ENCODE results near the gene ADORA2A.
A peak's percentile ranks its signal among the peaks of the same experiment; 100 is the strongest.

ADORA2A gene

DNA sequence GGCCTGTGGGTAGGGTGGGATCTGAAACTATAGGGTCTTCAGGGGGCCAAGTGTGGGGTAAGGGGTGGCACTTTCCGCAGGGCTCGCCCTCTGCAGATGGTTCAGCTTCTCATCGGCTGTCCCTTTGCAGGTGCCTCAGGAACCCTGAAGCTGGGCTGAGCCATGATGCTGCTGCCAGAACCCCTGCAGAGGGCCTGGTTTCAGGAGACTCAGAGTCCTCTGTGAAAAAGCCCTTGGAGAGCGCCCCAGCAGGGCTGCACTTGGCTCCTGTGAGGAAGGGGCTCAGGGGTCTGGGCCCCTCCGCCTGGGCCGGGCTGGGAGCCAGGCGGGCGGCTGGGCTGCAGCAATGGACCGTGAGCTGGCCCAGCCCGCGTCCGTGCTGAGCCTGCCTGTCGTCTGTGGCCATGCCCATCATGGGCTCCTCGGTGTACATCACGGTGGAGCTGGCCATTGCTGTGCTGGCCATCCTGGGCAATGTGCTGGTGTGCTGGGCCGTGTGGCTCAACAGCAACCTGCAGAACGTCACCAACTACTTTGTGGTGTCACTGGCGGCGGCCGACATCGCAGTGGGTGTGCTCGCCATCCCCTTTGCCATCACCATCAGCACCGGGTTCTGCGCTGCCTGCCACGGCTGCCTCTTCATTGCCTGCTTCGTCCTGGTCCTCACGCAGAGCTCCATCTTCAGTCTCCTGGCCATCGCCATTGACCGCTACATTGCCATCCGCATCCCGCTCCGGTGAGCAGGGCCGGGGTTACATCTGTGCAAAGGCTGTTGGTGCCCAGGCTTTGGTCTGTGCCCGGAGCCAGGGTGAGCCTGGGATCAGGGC is 5.8 kb downstream of the ADORA2A start:
- DNase-seq (ENCODE audit: low read depth in 2 of 2): no peak

DNA sequence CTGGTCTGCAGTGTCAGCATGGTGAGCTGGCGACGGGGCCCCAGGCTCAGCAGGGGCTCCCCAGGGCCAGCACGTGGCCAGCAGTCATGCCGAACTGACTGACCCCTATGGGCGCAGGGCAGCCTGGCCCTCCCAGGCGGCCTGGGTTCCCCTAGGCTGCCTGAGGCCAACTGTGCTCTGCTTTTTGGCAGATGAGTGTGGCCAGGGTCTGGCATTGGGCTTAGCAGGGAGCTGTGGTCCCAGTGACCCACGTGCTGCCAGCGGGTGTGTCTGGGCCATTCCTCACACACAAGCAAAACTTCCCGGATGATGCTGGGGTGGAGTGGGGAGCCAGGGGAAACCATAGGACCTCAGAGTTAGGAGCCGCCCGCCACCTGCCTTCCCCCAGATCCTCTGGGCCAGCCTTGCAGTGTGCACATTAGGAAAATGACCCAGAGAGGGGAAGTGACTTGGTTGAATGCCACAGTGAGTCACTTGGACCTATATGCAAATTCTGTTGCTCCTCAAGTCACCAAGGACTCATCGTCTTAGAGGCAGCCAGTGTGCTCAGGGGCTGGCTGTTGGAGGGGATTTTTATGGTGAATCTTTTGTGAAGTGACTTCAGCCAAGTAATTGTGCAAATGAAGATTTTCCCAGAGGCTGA is 6.5 kb downstream of the ADORA2A start:
- no peak for DNase-seq (ENCODE audit: low read depth in 2 of 2)

DNA sequence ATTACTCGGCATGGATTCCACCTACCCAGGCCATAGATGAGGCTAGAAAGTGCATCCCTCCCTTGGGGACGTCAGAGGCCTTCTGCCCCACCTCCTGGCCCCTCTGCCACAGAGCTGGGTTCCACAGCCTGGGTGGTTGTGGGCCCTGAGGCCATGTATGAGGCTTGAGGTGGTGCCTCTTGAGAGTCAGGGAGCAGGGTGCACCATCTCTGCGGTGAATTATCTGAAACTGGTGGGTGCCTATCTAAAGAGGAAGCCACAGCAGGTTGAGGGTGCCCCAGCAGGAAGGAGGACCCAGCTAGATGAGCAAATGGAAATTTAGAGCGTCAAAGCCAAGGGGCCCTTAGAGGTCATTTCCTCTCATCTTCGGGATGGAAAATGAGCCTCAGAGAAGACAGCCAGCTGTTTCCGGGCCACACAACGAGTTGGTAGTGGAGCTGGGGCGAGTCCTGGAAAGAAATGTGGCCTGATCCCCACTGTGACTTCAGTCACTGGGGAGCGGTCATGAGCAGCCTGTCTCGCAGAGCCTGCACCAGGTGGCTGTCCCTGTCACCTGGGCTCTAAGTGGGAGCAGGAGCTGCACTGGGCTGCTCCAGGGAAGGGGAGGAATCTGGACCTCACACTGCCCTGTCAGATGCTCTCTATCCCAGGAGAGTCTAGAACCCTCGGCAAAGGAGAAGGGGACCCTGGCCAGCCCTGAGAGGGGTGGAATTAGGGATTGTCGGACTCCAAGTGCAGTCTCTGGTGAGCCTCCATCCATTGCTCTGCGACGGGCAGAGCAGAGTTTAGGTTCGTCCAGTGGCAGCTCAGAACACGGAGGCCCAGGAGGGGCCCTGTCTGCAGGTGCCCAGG is 7.3 kb downstream of the ADORA2A start:
- peak; percentile 51 to 54 for DNase-seq (ENCODE audit: low read depth in 2 of 2)

DNA sequence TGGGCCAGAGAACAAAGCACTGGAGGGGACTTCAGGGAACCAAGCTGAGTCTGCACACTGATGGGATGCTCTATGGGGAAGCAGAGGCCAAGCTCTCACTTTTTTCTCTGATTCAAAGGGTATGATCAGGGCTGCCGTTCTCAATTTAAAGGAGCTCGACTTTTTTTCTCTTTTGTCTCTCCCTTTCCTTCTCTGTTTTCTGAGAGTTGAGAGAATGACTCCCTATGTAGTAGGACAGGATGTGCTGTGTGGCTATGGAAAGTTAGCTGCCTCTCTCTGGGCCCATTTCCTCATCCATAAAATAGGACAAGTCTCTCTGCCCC is 7.9 kb downstream of the ADORA2A start:
- DNase-seq (ENCODE audit: low read depth in 2 of 2): no peak

DNA sequence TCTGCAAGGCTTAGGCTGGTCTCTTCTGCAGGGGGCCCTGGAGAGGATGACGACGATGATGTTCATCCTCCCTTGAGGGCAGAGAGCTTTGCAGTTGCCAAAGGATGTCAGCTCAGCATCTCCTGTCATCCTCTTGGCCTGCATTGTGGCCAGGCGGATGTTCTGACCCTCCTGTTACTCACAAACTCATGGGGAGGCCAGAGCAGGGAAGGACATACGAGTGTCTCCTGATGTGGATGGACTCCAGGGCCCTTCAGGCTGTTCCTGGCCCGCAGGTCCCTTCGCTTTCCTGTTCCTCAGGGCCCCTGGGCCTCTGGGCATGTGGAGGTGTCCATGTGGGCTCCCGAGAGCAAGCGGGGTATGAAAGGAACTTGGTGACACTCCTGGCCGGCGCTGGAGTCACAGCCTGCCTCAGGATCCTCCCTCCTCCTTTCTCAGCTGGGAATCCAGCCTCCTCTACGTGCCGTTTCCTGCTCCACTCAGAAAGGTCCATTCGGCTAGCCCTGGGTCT is 8.5 kb downstream of the ADORA2A start:
- DNase-seq (ENCODE audit: low read depth in 2 of 2): no peak

DNA sequence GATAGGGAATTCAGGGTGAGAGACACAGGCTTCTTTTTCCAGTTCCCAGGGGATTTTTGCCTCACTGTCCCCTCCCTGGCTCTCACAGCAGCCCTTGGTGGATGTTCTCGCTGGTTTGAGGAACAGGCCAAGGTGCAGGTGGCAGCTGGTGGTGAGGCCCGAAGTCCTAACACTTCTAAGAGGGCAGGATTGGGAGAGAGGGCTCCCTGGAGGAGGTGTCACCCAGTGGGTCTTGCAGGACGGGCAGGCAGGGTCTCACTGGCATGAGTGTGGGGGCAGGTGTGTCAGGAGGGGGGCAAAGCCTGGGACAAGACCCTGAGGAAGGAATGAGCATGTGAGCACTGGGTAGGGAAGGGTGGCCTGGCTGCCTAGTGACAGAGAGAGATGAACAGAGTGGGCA is 9.2 kb downstream of the ADORA2A start:
- DNase-seq (ENCODE audit: low read depth in 2 of 2): no peak

DNA sequence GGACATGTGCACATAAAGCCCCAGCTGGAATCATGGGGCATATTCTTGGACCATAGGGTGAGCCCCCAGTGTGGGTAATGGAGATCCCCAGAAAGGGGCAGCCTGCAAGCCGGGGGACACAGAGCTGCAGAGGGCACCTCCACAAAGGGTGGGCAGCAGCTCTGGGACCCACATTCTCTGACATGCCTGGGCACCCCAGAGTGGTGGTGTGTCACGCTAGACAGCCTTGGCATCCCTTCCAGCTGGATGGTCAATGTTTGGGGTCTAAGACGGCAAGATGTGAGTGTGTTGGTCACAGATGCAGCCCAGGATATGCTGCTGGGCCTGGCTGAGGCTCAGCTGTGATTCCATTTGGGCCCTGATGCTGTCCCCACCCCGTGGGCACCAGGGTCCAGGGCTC is 9.7 kb downstream of the ADORA2A start:
- no peak for DNase-seq (ENCODE audit: low read depth in 2 of 2)

DNA sequence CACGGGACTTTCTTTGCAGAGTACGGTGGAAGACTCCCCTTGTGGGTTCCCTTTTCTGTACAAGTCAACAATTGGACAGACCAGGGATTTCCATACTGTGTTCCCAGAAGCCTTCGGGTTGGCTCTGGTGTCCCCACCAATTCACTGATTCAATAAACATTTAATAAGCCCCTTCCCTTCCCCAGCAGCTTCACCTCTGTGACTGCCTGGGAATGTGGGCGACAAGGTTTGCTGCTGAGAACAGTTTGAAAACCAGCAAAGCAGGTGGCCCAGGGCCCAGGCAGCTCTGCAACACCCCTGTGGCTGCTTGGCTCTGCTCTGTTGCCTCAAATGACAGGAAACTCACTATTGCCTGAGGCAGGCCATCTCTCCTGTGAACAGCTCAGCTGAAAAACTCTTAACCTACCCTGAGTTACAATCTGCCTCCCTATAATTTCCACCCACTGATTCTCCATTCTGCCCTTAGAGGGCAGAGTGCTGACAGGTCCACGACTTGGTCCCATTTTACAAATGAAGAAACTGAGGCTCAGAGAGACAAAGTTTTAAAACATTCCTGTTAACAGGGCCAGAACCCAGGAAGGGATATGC is 10.4 kb downstream of the ADORA2A start:
- DNase-seq (ENCODE audit: low read depth in 2 of 2): no peak

DNA sequence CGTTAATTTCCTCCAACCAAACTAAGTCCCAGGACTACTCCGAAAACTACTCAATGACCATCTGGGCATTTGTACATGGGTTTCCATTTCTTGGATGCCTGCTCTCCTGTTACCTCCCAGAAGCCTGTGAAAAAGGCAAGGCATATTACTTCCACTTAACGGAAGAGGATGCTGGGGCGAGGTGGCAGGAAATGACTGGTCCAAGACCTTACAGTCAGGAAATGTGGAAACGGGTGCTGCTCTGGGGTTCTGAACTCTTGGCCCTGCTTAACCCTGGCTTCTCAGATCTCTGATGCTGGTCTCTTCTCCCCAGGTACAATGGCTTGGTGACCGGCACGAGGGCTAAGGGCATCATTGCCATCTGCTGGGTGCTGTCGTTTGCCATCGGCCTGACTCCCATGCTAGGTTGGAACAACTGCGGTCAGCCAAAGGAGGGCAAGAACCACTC is 12.9 kb downstream of the ADORA2A start:
- DNase-seq (ENCODE audit: low read depth in 2 of 2): no peak

DNA sequence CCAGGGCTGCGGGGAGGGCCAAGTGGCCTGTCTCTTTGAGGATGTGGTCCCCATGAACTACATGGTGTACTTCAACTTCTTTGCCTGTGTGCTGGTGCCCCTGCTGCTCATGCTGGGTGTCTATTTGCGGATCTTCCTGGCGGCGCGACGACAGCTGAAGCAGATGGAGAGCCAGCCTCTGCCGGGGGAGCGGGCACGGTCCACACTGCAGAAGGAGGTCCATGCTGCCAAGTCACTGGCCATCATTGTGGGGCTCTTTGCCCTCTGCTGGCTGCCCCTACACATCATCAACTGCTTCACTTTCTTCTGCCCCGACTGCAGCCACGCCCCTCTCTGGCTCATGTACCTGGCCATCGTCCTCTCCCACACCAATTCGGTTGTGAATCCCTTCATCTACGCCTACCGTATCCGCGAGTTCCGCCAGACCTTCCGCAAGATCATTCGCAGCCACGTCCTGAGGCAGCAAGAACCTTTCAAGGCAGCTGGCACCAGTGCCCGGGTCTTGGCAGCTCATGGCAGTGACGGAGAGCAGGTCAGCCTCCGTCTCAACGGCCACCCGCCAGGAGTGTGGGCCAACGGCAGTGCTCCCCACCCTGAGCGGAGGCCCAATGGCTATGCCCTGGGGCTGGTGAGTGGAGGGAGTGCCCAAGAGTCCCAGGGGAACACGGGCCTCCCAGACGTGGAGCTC is 13.5 kb downstream of the ADORA2A start:
- no peak for DNase-seq (ENCODE audit: low read depth in 2 of 2)

DNA sequence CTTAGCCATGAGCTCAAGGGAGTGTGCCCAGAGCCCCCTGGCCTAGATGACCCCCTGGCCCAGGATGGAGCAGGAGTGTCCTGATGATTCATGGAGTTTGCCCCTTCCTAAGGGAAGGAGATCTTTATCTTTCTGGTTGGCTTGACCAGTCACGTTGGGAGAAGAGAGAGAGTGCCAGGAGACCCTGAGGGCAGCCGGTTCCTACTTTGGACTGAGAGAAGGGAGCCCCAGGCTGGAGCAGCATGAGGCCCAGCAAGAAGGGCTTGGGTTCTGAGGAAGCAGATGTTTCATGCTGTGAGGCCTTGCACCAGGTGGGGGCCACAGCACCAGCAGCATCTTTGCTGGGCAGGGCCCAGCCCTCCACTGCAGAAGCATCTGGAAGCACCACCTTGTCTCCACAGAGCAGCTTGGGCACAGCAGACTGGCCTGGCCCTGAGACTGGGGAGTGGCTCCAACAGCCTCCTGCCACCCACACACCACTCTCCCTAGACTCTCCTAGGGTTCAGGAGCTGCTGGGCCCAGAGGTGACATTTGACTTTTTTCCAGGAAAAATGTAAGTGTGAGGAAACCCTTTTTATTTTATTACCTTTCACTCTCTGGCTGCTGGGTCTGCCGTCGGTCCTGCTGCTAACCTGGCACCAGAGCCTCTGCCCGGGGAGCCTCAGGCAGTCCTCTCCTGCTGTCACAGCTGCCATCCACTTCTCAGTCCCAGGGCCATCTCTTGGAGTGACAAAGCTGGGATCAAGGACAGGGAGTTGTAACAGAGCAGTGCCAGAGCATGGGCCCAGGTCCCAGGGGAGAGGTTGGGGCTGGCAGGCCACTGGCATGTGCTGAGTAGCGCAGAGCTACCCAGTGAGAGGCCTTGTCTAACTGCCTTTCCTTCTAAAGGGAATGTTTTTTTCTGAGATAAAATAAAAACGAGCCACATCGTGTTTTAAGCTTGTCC is 14.3 kb downstream of the ADORA2A start:
- DNase-seq (ENCODE audit: low read depth in 2 of 2): no peak

DNA sequence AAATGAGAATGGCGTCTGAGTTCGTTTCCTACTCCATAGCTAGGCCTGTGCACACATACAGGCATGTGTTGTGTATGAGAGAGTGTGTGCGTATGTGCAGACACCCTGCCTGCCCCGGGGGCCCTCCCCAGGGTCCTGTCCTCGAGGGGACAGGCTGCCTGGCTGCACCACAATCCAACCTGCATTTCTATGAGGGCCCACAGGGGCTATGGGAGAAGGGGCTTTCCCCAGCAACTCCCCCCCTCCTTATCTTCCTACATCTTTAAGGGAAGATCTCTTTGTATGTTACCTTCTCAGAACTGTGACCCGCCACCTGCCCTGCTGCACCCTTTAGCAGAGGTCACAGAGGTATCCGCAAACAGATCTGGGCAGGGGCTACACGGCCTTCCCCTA is 14.9 kb downstream of the ADORA2A start:
- DNase-seq (ENCODE audit: low read depth in 2 of 2): no peak

DNA sequence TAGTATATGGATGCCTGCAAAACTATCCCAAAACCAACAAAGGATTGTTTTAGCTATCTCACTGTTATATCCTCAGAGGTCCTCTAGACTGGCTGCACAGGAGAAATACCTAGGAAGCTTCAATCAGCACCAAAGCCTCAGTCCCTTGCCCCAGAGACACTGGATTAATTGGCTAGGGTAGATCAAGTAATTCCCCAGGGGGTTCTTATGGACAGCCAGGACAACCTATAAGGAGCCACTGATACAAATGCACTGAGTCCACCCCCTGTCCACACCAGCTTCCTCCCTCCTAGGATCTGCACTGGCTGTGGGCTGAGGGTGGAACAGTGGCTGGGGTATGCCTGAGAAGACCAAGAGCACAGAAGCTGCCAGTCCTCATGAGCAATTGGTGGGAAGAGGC is 16.3 kb downstream of the ADORA2A start:
- no peak for DNase-seq (ENCODE audit: low read depth in 2 of 2)

DNA sequence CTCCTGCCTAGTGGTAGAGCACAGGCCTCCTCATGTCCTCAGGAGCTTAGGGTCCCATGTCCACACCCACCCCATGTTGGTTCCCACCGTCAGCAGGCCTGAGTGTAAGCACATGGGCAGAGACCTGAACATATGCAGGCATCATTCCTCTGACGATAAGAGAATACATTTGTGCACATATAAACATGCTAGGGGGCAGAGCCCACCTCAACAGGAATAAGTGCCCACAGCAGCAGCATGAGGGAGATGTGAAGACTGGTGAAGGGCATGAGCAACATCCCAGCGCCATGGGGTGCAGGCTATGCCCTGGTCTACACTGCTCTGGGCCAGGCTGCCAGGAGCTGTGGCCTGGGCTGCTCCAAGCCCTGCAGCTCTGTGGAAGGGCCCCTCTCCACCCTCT is 16.9 kb downstream of the ADORA2A start:
- no peak for DNase-seq (ENCODE audit: low read depth in 2 of 2)

DNA sequence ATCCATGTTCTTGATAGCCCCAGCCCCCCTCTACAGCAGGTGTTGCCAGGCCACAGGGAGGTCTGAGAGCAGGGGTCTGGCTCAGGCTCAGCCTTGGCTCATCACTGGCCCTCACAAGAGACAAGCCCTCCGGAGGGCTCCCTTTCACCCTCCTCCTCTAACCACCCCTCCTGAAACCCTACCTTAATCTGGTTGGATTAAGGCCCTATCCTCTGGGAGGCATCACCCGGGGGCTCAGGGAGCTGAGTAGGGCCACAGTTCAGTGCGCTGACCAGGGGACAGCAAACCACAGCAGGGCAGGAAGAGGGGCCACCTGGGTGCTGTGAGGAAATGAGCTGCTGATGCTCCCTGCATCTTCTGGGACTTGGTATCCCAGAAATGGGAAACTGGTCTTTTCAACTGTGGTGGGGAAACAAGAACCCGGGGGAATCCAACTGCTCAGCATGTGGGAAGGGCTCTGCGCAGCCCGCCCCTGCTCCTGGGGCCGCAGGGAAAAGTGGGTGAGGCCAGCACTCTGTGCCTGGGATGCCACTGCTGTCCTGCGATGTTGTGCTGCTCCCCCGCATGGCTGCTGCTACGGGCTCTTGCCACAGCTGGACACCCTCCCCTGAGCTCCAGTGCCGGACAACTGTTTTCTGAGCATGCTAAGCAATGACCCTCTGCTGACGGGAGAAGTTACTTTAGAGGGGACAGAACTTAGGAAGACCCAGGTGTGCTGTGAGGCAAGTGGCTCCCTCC is 17.5 kb downstream of the ADORA2A start:
- no peak for DNase-seq (ENCODE audit: low read depth in 2 of 2)

DNA sequence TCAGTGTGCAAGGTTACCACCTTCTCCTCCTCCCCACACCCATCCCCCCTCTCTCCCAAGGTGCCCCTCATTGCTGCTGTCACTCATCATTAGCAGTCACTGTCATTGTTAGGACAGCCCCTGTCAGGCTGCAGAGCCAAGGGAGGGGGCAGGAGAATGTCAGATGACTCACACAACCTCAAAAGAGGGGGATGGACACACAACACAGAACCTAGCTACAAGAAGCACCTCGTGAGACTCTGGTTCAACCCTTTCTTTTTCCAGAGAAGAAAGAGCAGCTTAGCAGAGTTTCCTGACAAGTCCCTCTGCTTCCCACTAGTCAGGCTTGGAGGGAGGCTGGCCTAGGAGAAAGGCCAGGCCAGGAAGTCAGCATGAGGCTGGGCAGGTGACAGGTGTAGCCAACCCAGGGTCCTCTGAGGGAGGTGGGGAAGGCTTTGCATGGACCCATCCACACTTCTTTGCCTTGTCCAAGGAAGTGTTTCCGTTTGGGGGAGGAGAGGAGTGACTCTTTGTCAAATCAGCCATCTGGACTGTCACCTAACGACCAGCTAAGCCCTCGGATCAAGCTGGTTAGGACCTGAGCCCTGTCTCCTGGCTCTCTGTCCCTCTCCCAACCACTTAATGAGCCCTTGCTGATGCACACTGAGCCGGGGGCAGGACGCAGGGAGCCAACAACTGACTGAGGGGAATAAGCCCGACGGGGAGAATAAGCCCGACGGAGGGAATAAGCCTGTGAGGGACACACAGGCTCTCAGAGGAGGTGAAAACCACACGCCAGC is 18.3 kb downstream of the ADORA2A start:
- DNase-seq (ENCODE audit: low read depth in 2 of 2): no peak

DNA sequence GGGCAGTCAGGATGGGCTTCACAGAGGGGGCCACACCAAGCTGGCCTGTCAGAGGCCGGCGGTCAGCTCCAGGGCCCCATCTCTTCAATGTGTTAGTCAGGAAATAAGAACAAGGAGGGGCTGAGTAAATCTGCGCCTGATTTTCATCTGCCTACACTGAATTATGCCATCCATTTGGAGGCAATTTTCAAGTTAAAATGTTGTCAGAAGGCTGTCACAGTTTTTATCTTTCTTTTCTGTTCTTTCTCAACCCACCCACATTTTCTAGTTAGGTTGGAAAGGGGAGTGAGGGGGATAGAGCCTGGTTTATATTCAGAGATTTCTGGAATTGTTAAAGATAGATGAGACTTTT is 18.8 kb downstream of the ADORA2A start:
- DNase-seq (ENCODE audit: low read depth in 2 of 2): no peak

DNA sequence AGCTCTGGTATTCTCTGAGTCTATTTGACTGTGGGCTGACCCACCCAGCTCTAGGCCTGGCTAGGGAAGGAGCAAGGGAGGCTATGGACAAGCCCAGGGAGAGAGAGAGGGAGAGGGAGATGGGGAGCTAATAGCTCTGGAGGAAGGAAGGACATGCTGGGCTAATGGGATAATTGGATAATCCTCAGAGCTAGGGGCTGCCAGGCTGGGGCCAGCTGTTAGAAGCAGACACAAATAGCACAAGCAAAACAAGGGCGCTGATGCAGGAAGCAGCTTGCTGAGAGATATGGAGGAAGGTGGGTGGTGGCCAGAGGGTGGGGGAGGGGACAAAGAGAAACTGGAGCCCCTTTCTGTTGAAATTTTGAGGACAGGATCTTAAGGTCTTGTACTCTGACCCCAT is 23.2 kb downstream of the ADORA2A start:
- no peak for DNase-seq (ENCODE audit: low read depth in 2 of 2)

DNA sequence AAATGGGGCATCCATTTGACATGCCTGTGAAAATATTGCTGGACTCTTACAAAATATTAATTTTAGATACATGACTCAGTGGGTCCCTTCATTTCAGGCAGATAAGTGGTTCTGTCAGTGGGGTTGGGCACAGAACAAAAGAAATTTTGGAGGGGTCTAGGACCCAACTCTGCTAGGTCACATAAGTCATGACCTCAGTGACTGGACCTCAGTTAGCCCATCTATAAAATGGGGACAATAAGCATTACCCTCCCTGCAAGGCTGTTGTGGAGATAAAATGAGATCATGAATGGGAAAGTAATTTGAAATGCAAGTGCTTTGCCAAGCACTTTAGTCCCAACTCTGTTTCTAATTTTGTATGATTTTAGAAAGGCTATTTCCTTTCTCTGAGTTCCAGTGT is 23.8 kb downstream of the ADORA2A start:
- no peak for DNase-seq (ENCODE audit: low read depth in 2 of 2)
